Muscle layer of colon (tissue), 2 donors: ENCODE results near the gene ALDH3A2.

Source experiments
- H3K27ac ChIP-seq: one replicate; pipeline ENCODE4 v1.7.0; 2013; ENCODE audit warnings: low read depth, mild to moderate bottlenecking, low read length, moderate library complexity
- H3K27me3 ChIP-seq, 2 donors: one replicate each; pipeline ENCODE4 v1.7.0; 2013; ENCODE audit warnings: low read length in 2 of 2, mild to moderate bottlenecking in 2 of 2; ENCODE audit not compliant: insufficient read depth in 2 of 2, control insufficient read depth in 1 of 2
- H3K36me3 ChIP-seq: one replicate; pipeline ENCODE4 v1.7.0; 2013; ENCODE audit warnings: mild to moderate bottlenecking, low read length; ENCODE audit not compliant: insufficient read depth
- H3K4me1 ChIP-seq: one replicate; pipeline ENCODE4 v1.7.0; 2013; ENCODE audit warnings: mild to moderate bottlenecking, low read length; ENCODE audit not compliant: insufficient read depth
- H3K4me3 ChIP-seq, 2 donors: one replicate each; pipeline ENCODE4 v1.7.0; 2013; ENCODE audit warnings: low read length in 2 of 2, low read depth in 1 of 2, mild to moderate bottlenecking in 1 of 2, moderate library complexity in 1 of 2
- H3K9ac ChIP-seq: one replicate; pipeline ENCODE4 v1.7.0; 2013; ENCODE audit warnings: low read length
- H3K9me3 ChIP-seq: one replicate; pipeline ENCODE4 v1.7.0; 2013; ENCODE audit warnings: mild to moderate bottlenecking, low read length
- donor health status: abdominal sarcoma.
- donor health status: Adenocarcinoma of cecum.

The ALDH3A2 gene

DNA sequence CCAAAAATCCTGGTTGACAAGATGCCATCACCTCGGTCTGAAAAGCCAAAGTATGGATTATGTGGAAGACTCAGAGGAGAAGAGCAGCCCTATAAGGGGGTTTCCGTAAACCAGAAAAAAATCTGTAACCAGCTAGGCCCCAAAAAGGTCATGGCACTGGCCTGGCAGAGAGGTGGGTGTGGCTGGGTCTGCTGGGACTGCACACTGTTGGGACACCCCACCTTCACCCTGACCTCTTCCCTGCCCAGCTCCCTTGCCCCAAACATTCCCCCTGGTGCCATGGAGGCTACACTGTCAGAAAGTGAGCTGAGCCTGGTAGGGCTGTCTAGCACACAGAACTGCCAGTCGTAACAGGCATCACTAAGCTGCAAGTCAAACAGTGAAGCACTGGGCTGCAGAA, 61.3 kb downstream of the ALDH3A2 start:
- Histone ChIP-seq H3K27ac (no peak overlapping the region), H3K4me3 (no peak overlapping the region), H3K36me3 (no peaks in the 10 kb centered on the region), H3K9me3 (no peaks in the 10 kb centered on the region), H3K4me1 (no peaks in the 10 kb centered on the region), H3K27me3 (no peaks in the 10 kb centered on the region), H3K9ac (no peak overlapping the region)

DNA sequence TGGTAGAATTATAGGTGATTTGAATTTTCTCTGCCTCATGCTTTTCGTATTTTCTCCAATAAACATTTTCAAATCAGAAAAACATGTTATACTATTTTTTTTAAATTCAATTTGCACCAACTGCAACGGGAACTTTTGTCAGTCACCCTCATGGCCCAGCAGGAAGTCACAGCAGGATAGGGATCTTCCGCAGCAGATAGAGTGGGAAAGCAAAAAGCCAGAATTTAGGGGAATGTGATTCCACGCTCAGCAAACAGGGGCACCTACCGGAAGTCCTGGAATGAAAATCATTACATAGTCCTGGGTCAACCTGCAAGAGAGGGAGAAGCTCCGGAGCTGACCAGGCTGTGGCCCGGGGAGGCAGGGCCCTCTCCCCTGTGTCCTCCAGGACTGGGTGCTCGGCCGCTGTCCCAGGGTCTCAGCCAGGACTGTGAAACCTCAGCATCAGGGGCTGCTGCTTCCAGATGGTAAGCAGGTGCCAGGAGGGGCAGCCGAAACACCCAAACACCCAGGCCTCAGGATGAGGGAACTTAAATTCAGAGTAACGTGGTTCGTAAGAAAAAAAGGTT, 64.0 kb downstream of the ALDH3A2 start:
- Histone ChIP-seq H3K27ac (no peak overlapping the region), H3K4me3 (no peak overlapping the region), H3K36me3 (no peaks in the 10 kb centered on the region), H3K27me3 (no peaks in the 10 kb centered on the region), H3K9ac (no peak overlapping the region), H3K9me3 (no peaks in the 10 kb centered on the region), H3K4me1 (no peaks in the 10 kb centered on the region)

DNA sequence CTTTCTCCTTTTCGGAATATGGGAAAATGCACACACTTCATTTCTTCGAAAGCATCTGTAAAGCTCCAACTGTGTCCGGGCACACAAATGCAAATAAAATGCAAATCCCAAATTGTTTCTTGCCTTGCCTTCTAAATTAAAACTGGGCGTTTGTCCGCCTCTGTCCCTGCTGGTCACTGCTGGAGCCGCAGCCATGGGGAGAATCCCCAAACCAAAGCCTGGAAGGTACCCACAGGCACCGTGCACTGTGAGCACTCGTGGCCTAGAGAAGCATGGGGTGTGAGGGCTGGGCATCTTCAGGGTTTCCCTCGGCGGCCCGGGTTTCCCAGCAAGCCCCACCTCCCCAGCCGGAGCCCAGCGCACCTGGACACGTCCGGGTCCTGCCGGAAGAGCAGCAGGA, 64.9 kb downstream of the ALDH3A2 start:
- no peaks in the 10 kb centered on the region for H3K27me3 ChIP-seq
- no peaks in the 10 kb centered on the region for H3K9me3 ChIP-seq
- no peaks in the 10 kb centered on the region for H3K36me3 ChIP-seq
- no peak overlapping the region for H3K27ac ChIP-seq
- no peak overlapping the region for H3K9ac ChIP-seq
- no peaks in the 10 kb centered on the region for H3K4me1 ChIP-seq
- no peak overlapping the region for H3K4me3 ChIP-seq

DNA sequence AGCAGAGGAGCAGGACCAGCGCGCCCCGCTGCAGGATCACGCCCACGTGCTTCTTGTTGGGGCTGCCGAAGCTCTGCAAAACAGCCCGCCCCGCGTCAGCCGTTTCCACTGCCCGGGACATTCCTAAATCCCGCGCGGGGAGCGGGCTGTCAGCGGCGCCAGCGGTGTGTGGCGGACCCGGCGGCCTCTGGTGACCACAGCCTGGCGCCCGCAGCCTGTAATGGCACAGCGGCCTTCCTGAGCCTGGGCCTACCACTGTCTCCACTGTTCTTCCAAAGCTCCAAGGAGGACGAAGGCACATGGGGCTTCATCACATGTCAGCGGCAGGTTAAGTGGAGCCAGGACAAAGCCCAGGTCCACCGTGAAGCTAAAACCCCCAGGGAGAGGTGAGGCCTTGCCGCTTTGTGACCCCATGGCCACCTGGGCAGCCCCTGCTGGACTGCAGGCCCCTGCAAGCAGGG, 65.4 kb downstream of the ALDH3A2 start:
- Histone ChIP-seq H3K4me3 (no peak overlapping the region), H3K4me1 (no peaks in the 10 kb centered on the region), H3K27ac (no peak overlapping the region), H3K9me3 (no peaks in the 10 kb centered on the region), H3K9ac (no peak overlapping the region), H3K27me3 (no peaks in the 10 kb centered on the region), H3K36me3 (no peaks in the 10 kb centered on the region)

DNA sequence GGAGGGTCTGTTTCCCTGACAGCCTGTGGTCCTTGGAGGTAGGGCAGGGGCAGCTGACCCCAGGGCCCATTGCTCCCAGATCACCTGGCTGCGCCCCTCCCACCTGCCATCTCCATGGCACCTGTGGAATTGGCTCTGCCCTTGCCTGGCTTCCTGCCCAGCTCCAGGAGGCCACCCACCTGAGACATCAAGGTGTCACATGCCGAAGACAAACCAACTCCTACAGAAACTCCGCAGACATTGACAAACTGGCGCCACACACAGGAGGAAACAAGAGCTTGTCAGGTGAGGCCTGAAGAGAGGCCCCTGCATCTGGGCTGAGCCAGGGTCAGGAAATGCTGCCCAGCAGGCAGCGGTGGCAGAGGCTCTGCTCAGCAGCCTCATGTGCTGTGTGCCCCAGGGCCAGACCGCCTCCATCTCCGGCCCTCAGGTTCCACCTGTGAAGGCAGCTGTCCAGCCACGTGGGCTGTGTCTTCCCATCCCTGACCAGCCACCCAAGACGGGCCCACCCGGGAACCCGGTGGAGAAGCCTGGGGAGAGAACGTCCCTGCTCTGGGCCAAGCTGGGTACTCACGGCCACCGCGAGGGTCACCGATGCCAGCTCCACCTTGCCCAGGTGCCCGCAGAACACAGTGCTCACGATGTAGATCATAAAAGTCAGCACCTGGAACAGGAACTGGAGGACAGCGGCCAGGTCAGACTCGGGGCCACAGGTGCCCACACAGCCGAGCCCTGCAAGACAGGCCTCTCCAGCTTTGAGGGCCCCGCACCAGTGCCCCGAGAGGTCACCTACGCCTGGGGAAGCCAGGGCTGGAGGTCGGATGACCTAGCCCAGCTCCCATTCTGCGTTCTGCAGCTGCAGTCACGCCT, 66.2 kb downstream of the ALDH3A2 start:
- H3K4me1 ChIP-seq = no peaks in the 10 kb centered on the region
- no peak overlapping the region for H3K27ac ChIP-seq
- H3K4me3 ChIP-seq = no peak overlapping the region
- H3K27me3 ChIP-seq = no peaks in the 10 kb centered on the region
- no peaks in the 10 kb centered on the region for H3K36me3 ChIP-seq
- H3K9me3 ChIP-seq = no peaks in the 10 kb centered on the region
- no peak overlapping the region for H3K9ac ChIP-seq

DNA sequence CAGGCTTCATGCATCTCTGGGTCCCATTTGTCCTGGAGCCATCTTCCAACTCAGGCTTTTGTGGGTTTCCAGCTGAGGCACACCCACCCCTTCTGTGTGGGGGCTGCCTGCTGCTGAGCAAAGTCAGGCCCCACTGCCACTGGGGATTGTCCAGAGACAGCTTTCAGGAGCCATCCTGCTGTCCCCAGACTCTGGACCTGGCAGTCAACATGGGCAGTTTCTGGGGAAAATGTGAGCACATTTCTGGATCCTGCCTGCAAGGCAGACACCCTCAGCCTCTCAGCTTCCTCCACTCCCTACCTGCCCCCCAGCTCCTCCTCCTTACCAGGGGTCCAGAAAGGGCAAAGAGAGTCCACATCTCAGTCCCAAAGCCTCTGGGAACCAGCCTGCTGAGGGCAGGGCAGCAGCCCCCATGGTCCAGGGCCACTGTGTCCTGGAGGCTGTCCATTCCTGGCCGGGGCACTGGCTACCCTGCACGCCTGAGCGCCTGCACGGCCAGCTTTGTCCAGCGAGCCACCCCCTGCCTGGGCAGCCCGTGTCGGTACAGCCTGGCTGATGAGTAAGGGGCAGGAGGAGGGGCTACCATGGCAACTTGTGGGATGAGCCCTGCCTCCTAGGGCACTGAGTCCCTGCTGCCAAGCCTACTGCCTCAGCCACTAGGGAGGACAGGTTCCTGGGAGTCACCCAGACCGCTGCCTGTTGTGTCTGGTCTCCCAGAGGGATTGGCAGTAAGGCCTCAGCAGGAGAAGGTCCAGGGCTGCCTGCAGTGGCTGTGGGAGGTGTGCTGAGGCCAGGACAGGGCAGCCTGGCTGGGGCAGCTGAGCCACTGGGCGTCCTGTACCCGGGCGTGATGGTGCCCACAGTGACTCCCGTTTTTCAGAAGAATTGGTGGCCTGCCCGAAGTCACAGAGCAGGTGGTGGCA, 67.8 kb downstream of the ALDH3A2 start, which contains the start of gene SLC47A2:
SLC47A2 (minus strand) TSS at position 477 of the 923 bp plus-strand sequence; CDS start at position 448, 29 bp downstream.
- Histone ChIP-seq H3K4me3 (no peak within 1 kb of the TSS), H3K4me1 (no peaks in the 10 kb centered on the region), H3K27ac (no peak within 1 kb of the TSS), H3K9me3 (no peaks in the 10 kb centered on the region), H3K27me3 (no peaks in the 10 kb centered on the region), H3K9ac (no peak within 1 kb of the TSS), H3K36me3 (no peaks in the 10 kb centered on the region)

DNA sequence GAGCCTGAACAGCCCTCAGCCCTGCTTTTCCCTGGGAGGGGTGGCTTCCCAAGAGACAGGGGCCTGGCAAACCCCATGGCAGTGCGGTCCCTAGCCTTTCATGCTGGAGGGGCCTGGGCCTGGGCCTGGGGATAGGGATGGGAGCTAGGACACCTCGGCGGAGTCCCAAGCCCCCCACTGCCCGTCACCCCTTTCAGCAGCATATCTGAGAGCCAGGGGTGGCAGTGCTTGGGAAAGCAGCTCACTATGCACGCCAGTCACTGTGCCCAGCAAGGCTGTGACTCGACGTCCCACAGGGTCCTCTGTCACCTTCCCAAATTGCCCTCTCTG, 68.4 kb downstream of the ALDH3A2 start:
- Histone ChIP-seq H3K4me1 (no peaks in the 10 kb centered on the region), H3K36me3 (no peaks in the 10 kb centered on the region), H3K27me3 (no peaks in the 10 kb centered on the region), H3K27ac (no peak overlapping the region), H3K9ac (no peak overlapping the region), H3K4me3 (no peak overlapping the region), H3K9me3 (no peaks in the 10 kb centered on the region)

DNA sequence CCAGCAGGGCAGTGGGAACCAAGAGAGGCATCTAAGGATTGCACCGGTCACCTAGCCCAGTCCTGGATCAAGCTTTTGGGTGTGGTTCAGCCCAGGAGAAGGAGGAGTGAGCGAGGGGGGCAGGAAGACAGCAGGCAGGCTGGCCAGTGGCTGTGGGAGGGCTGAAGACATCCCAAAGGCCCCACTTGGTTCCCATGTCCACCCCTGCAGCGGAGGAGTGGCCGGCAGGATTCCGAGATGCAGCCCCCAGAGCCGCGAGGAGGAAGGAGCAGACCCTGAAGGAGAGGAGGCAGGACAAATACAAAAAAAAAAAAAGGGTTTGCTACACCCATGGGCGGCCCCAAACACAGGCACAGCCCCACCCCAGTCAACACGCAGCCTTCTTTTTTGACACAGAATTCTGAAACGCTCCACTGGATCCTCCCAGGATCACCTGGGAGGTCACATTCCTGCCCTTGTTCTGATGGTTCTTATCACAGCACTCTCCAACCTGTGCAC, 68.9 kb downstream of the ALDH3A2 start:
- no peak overlapping the region for H3K4me3 ChIP-seq
- H3K9me3 ChIP-seq = no peaks in the 10 kb centered on the region
- no peak overlapping the region for H3K9ac ChIP-seq
- no peaks in the 10 kb centered on the region for H3K27me3 ChIP-seq
- no peak overlapping the region for H3K27ac ChIP-seq
- H3K36me3 ChIP-seq = no peaks in the 10 kb centered on the region
- H3K4me1 ChIP-seq = no peaks in the 10 kb centered on the region

DNA sequence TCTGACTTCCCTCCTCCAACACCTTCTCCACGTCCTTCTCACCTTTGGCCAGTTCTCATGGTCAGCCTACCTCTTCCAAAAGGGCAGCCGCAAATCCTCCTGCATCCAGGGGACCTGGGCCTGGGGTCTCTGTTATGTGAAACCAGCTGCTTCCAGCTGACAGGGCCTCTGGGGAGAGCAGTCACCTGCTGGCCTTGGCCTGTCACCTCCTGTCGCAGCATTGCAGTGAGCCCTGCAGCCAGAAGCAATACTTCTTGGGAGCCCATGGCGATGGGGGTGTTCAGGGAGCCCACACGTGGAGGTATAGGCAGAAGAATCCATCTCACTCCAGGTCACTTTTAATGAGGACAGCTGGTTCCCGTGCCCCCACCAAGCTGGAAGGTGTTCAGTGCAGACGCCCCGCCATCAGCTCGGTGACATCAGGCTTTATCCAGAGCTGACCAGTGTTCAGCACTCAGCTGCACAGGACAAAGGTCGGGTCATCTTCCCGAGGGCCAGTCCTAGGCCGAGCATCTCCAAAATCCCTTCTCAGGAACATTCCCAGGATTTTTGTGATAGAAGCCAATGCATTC, 69.6 kb downstream of the ALDH3A2 start:
- Histone ChIP-seq H3K4me3 (no peak overlapping the region), H3K27me3 (no peaks in the 10 kb centered on the region), H3K27ac (no peak overlapping the region), H3K9ac (no peak overlapping the region), H3K9me3 (no peaks in the 10 kb centered on the region), H3K4me1 (no peaks in the 10 kb centered on the region), H3K36me3 (no peaks in the 10 kb centered on the region)

DNA sequence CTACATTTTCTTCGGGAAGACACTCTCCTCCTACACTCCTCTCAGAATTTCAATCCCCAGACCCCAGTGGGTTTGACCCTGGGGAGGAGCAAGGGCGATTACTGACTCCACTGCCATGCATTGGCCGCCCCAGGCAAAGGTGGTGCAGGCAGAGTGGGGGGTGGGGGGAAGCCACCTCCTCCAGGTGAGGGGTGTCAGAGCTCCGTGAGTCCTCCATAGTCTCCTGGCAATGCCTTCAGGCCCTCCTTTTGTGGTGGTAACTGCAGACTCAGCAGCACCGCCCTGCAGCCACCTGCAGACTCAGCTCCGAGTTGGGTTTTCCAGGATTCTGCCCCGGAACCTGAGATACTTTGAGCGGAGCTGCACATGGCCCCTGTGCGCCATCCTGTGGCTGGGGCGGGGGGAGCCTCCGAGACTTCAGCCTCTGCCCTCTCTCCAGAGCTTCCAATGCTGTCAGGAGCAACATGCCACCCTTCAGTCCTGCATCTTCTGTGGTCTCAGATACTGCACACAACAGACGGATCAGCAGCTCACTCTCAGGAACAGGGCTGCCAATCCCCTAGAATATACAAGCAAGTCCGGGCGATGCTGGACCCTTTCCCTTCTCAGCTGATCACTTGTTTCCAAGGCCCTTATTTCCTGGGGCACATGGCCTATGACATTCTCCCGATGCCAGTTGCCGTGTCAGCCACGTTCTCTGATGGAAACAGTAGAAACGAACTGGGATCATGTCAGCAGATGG, 70.2 kb downstream of the ALDH3A2 start:
- Histone ChIP-seq H3K4me1 (peaks cover under 1% of the 10 kb centered on the region), H3K9me3 (no peaks in the 10 kb centered on the region), H3K9ac (no peak overlapping the region), H3K36me3 (no peaks in the 10 kb centered on the region), H3K4me3 (no peak overlapping the region), H3K27me3 (no peaks in the 10 kb centered on the region), H3K27ac (no peak overlapping the region)
